ENCODE results near the gene DDX56.

The DDX56 gene

GRCh38 chr7:44534087-44534486 is 39.6 kb downstream of the DDX56 start:
- Histone ChIP-seq H3K56ac (ENCODE audit: low read length) (no peak overlapping the region), H3K4me2 (ENCODE audit: low read length) (no peak overlapping the region), H2AK5ac (ENCODE audit: low read length) (no peak overlapping the region), H2BK120ac (ENCODE audit: low read depth, low read length) (no peak overlapping the region), H3K27ac (ENCODE audit: low read depth, low read length) (no peak overlapping the region), H3K23ac (ENCODE audit: low read length) (no peak overlapping the region), H3K79me1 (ENCODE audit: low read length) (no peaks in the 10 kb centered on the region), H4K5ac (ENCODE audit: low read length) (no peak overlapping the region), H2BK15ac (replicated peaks; ENCODE audit: low read depth) (no peak overlapping the region), H3K4ac (ENCODE audit: low read depth, low read length) (no peak overlapping the region), H4K8ac (ENCODE audit: low read depth, low read length) (no peak overlapping the region), H3K18ac (ENCODE audit: low read length) (no peak overlapping the region), H3K79me2 (ENCODE audit: control insufficient read depth, insufficient read depth, low read length) (no peaks in the 10 kb centered on the region), H3K27me3 (ENCODE audit: insufficient read depth, low read length, poor library complexity) (no peaks in the 10 kb centered on the region), H3K4me1 (ENCODE audit: control insufficient read depth, low read depth, low read length) (no peaks in the 10 kb centered on the region), H3K4me3 (ENCODE audit: low read length) (no peak overlapping the region), H2BK5ac (ENCODE audit: low read length) (no peak overlapping the region), H3K36me3 (ENCODE audit: control insufficient read depth, insufficient read depth, low read length) (no peaks in the 10 kb centered on the region), H3K9ac (ENCODE audit: low read length) (no peak overlapping the region)
- no CpG with 5 or more reads among the region's 5 CpGs for WGBS (ENCODE audit: extremely low coverage, insufficient coverage, low lambda C conversion rate)
- DNase-seq, result no peak

GRCh38 chr7:44533301-44534055 is 40.2 kb downstream of the DDX56 start:
- Histone ChIP-seq H4K5ac (ENCODE audit: low read length) (no peak overlapping the region), H3K23ac (ENCODE audit: low read length) (no peak overlapping the region), H2BK5ac (ENCODE audit: low read length) (no peak overlapping the region), H2AK5ac (ENCODE audit: low read length) (no peak overlapping the region), H3K79me2 (ENCODE audit: control insufficient read depth, insufficient read depth, low read length) (no peaks in the 10 kb centered on the region), H3K27me3 (ENCODE audit: insufficient read depth, low read length, poor library complexity) (no peaks in the 10 kb centered on the region), H3K36me3 (ENCODE audit: control insufficient read depth, insufficient read depth, low read length) (no peaks in the 10 kb centered on the region), H2BK15ac (replicated peaks; ENCODE audit: low read depth) (no peak overlapping the region), H3K18ac (ENCODE audit: low read length) (no peak overlapping the region), H2BK120ac (ENCODE audit: low read depth, low read length) (no peak overlapping the region), H3K79me1 (ENCODE audit: low read length) (no peaks in the 10 kb centered on the region), H3K4me1 (ENCODE audit: control insufficient read depth, low read depth, low read length) (no peaks in the 10 kb centered on the region), H3K4me2 (ENCODE audit: low read length) (no peak overlapping the region), H3K9ac (ENCODE audit: low read length) (no peak overlapping the region), H3K4me3 (ENCODE audit: low read length) (no peak overlapping the region), H3K27ac (ENCODE audit: low read depth, low read length) (no peak overlapping the region), H4K8ac (ENCODE audit: low read depth, low read length) (no peak overlapping the region), H3K4ac (ENCODE audit: low read depth, low read length) (no peak overlapping the region), H3K56ac (ENCODE audit: low read length) (no peak overlapping the region)
- DNase-seq, result no peak
- WGBS (ENCODE audit: extremely low coverage, insufficient coverage, low lambda C conversion rate), result no CpG with 5 or more reads among the region's 8 CpGs

- no peaks in the 10 kb centered on the region for H3K36me3 ChIP-seq (ENCODE audit: control insufficient read depth, insufficient read depth, low read length)
- H2BK15ac ChIP-seq (replicated peaks; ENCODE audit: low read depth), result no peak overlapping the region
- no peaks in the 10 kb centered on the region for H3K27me3 ChIP-seq (ENCODE audit: insufficient read depth, low read length, poor library complexity)
- DNase-seq, result no peak
- H3K23ac ChIP-seq (ENCODE audit: low read length), result no peak overlapping the region
- H2BK120ac ChIP-seq (ENCODE audit: low read depth, low read length), result no peak overlapping the region
- no peak overlapping the region for H3K27ac ChIP-seq (ENCODE audit: low read depth, low read length)
- no peaks in the 10 kb centered on the region for H3K79me1 ChIP-seq (ENCODE audit: low read length)
- no CpG with 5 or more reads among the region's 17 CpGs for WGBS (ENCODE audit: extremely low coverage, insufficient coverage, low lambda C conversion rate)
- H2BK5ac ChIP-seq (ENCODE audit: low read length), result no peak overlapping the region
- no peak overlapping the region for H4K5ac ChIP-seq (ENCODE audit: low read length)
- H3K4ac ChIP-seq (ENCODE audit: low read depth, low read length), result no peak overlapping the region
- H3K79me2 ChIP-seq (ENCODE audit: control insufficient read depth, insufficient read depth, low read length), result no peaks in the 10 kb centered on the region
- H3K4me1 ChIP-seq (ENCODE audit: control insufficient read depth, low read depth, low read length), result no peaks in the 10 kb centered on the region
- H3K4me3 ChIP-seq (ENCODE audit: low read length), result no peak overlapping the region
- H2AK5ac ChIP-seq (ENCODE audit: low read length), result no peak overlapping the region
- H4K8ac ChIP-seq (ENCODE audit: low read depth, low read length), result no peak overlapping the region
- H3K9ac ChIP-seq (ENCODE audit: low read length), result no peak overlapping the region
- no peak overlapping the region for H3K4me2 ChIP-seq (ENCODE audit: low read length)
- H3K18ac ChIP-seq (ENCODE audit: low read length), result no peak overlapping the region
- no peak overlapping the region for H3K56ac ChIP-seq (ENCODE audit: low read length)
These were observed 42.0 kb downstream of the DDX56 start for GRCh38 chr7:44531421-44532380.

- Histone ChIP-seq H3K36me3 (ENCODE audit: control insufficient read depth, insufficient read depth, low read length) (no peaks in the 10 kb centered on the region), H3K4me2 (ENCODE audit: low read length) (no peak overlapping the region), H3K79me1 (ENCODE audit: low read length) (no peaks in the 10 kb centered on the region), H2BK120ac (ENCODE audit: low read depth, low read length) (no peak overlapping the region), H4K5ac (ENCODE audit: low read length) (no peak overlapping the region), H2BK5ac (ENCODE audit: low read length) (no peak overlapping the region), H3K4ac (ENCODE audit: low read depth, low read length) (no peak overlapping the region), H3K4me3 (ENCODE audit: low read length) (no peak overlapping the region), H3K27ac (ENCODE audit: low read depth, low read length) (no peak overlapping the region), H2BK15ac (replicated peaks; ENCODE audit: low read depth) (no peak overlapping the region), H3K4me1 (ENCODE audit: control insufficient read depth, low read depth, low read length) (no peaks in the 10 kb centered on the region), H3K18ac (ENCODE audit: low read length) (no peak overlapping the region), H3K9ac (ENCODE audit: low read length) (no peak overlapping the region), H3K23ac (ENCODE audit: low read length) (no peak overlapping the region), H2AK5ac (ENCODE audit: low read length) (no peak overlapping the region), H3K56ac (ENCODE audit: low read length) (no peak overlapping the region), H3K27me3 (ENCODE audit: insufficient read depth, low read length, poor library complexity) (no peaks in the 10 kb centered on the region), H3K79me2 (ENCODE audit: control insufficient read depth, insufficient read depth, low read length) (no peaks in the 10 kb centered on the region), H4K8ac (ENCODE audit: low read depth, low read length) (no peak overlapping the region)
- no CpG with 5 or more reads among the region's 10 CpGs for WGBS (ENCODE audit: extremely low coverage, insufficient coverage, low lambda C conversion rate)
- DNase-seq, result no peak
These were observed 42.7 kb downstream of the DDX56 start for GRCh38 chr7:44530990-44531389.

GRCh38 chr7:44524811-44525388 is 48.8 kb downstream of the DDX56 start:
- Histone ChIP-seq H3K4ac (ENCODE audit: low read depth, low read length) (no peak overlapping the region), H3K23ac (ENCODE audit: low read length) (no peak overlapping the region), H3K4me1 (ENCODE audit: control insufficient read depth, low read depth, low read length) (no peaks in the 10 kb centered on the region), H4K5ac (ENCODE audit: low read length) (no peak overlapping the region), H4K8ac (ENCODE audit: low read depth, low read length) (no peak overlapping the region), H3K4me3 (ENCODE audit: low read length) (no peak overlapping the region), H3K36me3 (ENCODE audit: control insufficient read depth, insufficient read depth, low read length) (no peaks in the 10 kb centered on the region), H2BK5ac (ENCODE audit: low read length) (no peak overlapping the region), H3K27me3 (ENCODE audit: insufficient read depth, low read length, poor library complexity) (no peaks in the 10 kb centered on the region), H3K27ac (ENCODE audit: low read depth, low read length) (no peak overlapping the region), H2BK15ac (replicated peaks; ENCODE audit: low read depth) (no peak overlapping the region), H3K79me1 (ENCODE audit: low read length) (no peaks in the 10 kb centered on the region), H3K56ac (ENCODE audit: low read length) (no peak overlapping the region), H3K79me2 (ENCODE audit: control insufficient read depth, insufficient read depth, low read length) (no peaks in the 10 kb centered on the region), H2BK120ac (ENCODE audit: low read depth, low read length) (no peak overlapping the region), H3K4me2 (ENCODE audit: low read length) (no peak overlapping the region), H3K18ac (ENCODE audit: low read length) (no peak overlapping the region), H3K9ac (ENCODE audit: low read length) (no peak overlapping the region), H2AK5ac (ENCODE audit: low read length) (no peak overlapping the region)
- DNase-seq, result no peak
- WGBS (ENCODE audit: extremely low coverage, insufficient coverage, low lambda C conversion rate), result no CpG with 5 or more reads among the region's 3 CpGs

Data from mesendoderm (in vitro differentiated cells).